HepG2 (cell line): ENCODE results near the gene MT1F. TPM values are rescaled to one million over a fixed set of nuclear protein-coding genes. Genes with fewer than 3 reads are reported as not detected.

Experiments used
- ERF ChIP-seq: IDR thresholded peaks from 2 replicates; pipeline ENCODE4 v1.6.1; 2018; ENCODE audit warnings: missing biosample characterization, missing genetic modification reagents
- KLF12 ChIP-seq: sonication (generic); formaldehyde crosslinking; IDR thresholded peaks from 2 replicates; pipeline ENCODE4 v1.4.0; 2020; ENCODE audit warnings: missing genetic modification reagents, borderline replicate concordance
- MYC ChIP-seq: sonication (generic); formaldehyde crosslinking; IDR thresholded peaks from 2 replicates; pipeline ENCODE4 v1.9.0; 2021; ENCODE audit warnings: missing genetic modification reagents, borderline replicate concordance
- ZBTB20 ChIP-seq: sonication (generic); formaldehyde crosslinking; IDR thresholded peaks from 2 replicates; pipeline ENCODE4 v1.8.1; 2023; ENCODE audit warnings: missing genetic modification reagents, low read depth, mild to moderate bottlenecking, borderline replicate concordance
- ZFX ChIP-seq: sonication (generic); formaldehyde crosslinking; IDR thresholded peaks from 2 replicates; pipeline ENCODE4 v1.4.0; 2020; ENCODE audit warnings: mild to moderate bottlenecking, low read depth, missing genetic modification reagents, moderate library complexity
- ZIK1 ChIP-seq: sonication (generic); formaldehyde crosslinking; IDR thresholded peaks from 2 replicates; pipeline ENCODE4 v1.5.0; 2020; ENCODE audit warnings: mild to moderate bottlenecking, low read depth, missing genetic modification reagents, borderline replicate concordance
- ZNF224 ChIP-seq: sonication (generic); formaldehyde crosslinking; IDR thresholded peaks from 2 replicates; pipeline ENCODE4 v1.5.0; 2020; ENCODE audit warnings: mild to moderate bottlenecking, missing genetic modification reagents
- ZNF572 ChIP-seq: sonication (generic); formaldehyde crosslinking; IDR thresholded peaks from 2 replicates; pipeline ENCODE4 v1.5.1; 2020; ENCODE audit warnings: mild to moderate bottlenecking, missing genetic modification reagents
- ZNF816 ChIP-seq: sonication (generic); formaldehyde crosslinking; IDR thresholded peaks from 2 replicates; pipeline ENCODE4 v1.8.0; 2022; ENCODE audit warnings: missing genetic modification reagents, mild to moderate bottlenecking, borderline replicate concordance
- polyA plus RNA-seq, 8 experiments: library from polyadenylated mRNA; depleted of rRNA in 3 of 8; stranded (reverse) in 7 of 8; unstranded in 1 of 8; fragments of >200 nt; fragmentation: Illumina TruSeq in 4 of 8; extraction: Trizol in 4 of 8; gene quantifications; 2 replicates each; pipeline versions ENCODE4 v1.2.1 to v1.2.3, GENCODE V29; 2011 to 2016; ENCODE audit warnings: low read depth in 4 of 8, missing spikeins in 1 of 8, mixed read lengths in 1 of 8; ENCODE audit not compliant: insufficient read depth in 1 of 8
- total RNA-seq, 5 experiments: library from RNA; depleted of rRNA; stranded (reverse); fragments of >200 nt; fragmentation: Illumina TruSeq; extraction: Trizol; gene quantifications; 2 replicates each; pipeline ENCODE4 v1.2.3, GENCODE V29; 2016; ENCODE audit warnings: low read depth in 1 of 5
- TF ChIP-seq, protein P1 (sequence below): sonication (generic); formaldehyde crosslinking; IDR thresholded peaks from 2 replicates; pipeline ENCODE4 v1.9.0; 2022; ENCODE audit warnings: low read depth, missing genetic modification reagents
- TF ChIP-seq, protein P2 (sequence below): sonication (generic); formaldehyde crosslinking; IDR thresholded peaks from 2 replicates; pipeline ENCODE4 v1.4.0; 2020; ENCODE audit warnings: mild to moderate bottlenecking, missing genetic modification reagents

The MT1F gene
- total and polyA plus RNA-seq, 2 of the 13 experiments (the other 11 are each of a cell fraction or from before 2014, with no cell fraction given): 1.9 to 169 TPM

GRCh38 chr16:56632156-56632847, 25.5 kb upstream of the MT1F start, which contains the start of gene MT1M (continued):
- TF ChIP-seq, protein P1, sequence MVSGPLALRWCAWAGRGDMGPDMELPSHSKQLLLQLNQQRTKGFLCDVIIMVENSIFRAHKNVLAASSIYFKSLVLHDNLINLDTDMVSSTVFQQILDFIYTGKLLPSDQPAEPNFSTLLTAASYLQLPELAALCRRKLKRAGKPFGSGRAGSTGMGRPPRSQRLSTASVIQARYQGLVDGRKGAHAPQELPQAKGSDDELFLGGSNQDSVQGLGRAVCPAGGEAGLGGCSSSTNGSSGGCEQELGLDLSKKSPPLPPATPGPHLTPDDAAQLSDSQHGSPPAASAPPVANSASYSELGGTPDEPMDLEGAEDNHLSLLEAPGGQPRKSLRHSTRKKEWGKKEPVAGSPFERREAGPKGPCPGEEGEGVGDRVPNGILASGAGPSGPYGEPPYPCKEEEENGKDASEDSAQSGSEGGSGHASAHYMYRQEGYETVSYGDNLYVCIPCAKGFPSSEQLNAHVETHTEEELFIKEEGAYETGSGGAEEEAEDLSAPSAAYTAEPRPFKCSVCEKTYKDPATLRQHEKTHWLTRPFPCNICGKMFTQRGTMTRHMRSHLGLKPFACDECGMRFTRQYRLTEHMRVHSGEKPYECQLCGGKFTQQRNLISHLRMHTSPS (CRISPR knock-in tag): 0 out of 2 replicates have a peak, but pooled peaks have one; percentile 22
- TF ChIP-seq ZBTB20: 0 out of 2 replicates have a peak, but pooled peaks have one; percentile 24
- TF ChIP-seq ZNF572: 0 out of 2 replicates have a peak, but pooled peaks have one; percentile 10
- TF ChIP-seq ERF (CRISPR knock-in tag): peak; percentile 30; the same call in 1 of the 2 replicates
- TF ChIP-seq MYC (CRISPR knock-in tag): peak; percentile 28; the same call in 1 of the 2 replicates
- TF ChIP-seq ZNF224: peak; percentile 43; the same call in 1 of the 2 replicates
- TF ChIP-seq KLF12 (CRISPR knock-in tag): no peak
- TF ChIP-seq, protein P2, sequence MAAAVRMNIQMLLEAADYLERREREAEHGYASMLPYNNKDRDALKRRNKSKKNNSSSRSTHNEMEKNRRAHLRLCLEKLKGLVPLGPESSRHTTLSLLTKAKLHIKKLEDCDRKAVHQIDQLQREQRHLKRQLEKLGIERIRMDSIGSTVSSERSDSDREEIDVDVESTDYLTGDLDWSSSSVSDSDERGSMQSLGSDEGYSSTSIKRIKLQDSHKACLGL (CRISPR knock-in tag): peak; percentile 25; the same call in 1 of the 2 replicates
- no peak for TF ChIP-seq ZIK1 (CRISPR knock-in tag)
- peak; percentile 40; the same call in 1 of the 2 replicates for TF ChIP-seq ZFX
- no peak for TF ChIP-seq ZNF816 (CRISPR knock-in tag)
